ENCODE data around the gene FAN1. TPM values are rescaled to one million over a fixed set of nuclear protein-coding genes. Genes with fewer than 3 reads are reported as not detected.

The FAN1 gene
- total RNA-seq, 1 donor from 2014 or later = 17.6 TPM

GRCh38 chr15:30895461-30896210 is 8.1 kb upstream of the FAN1 start:
- no peak for DNase-seq (ENCODE audit: low read depth)
- FAIRE-seq = no peak
- no peak for TF ChIP-seq CTCF (IDR thresholded peaks at IDR 0.05; ENCODE audit: insufficient read depth, low read length, severe bottlenecking)
- Histone ChIP-seq H3K36me3 (ENCODE audit: control insufficient read depth, insufficient read depth, low read length) (no peaks in the 10 kb centered on the region), H3K4me3 (ENCODE audit: low read depth, low read length) (no peak overlapping the region), H3K27me3 (ENCODE audit: control insufficient read depth, insufficient read depth, low read length) (no peaks in the 10 kb centered on the region)

GRCh38 chr15:30896211-30896606 is 7.5 kb upstream of the FAN1 start:
- FAIRE-seq = no peak
- DNase-seq (ENCODE audit: low read depth) = no peak
- Histone ChIP-seq H3K4me3 (ENCODE audit: low read depth, low read length) (no peak overlapping the region), H3K36me3 (ENCODE audit: control insufficient read depth, insufficient read depth, low read length) (no peaks in the 10 kb centered on the region), H3K27me3 (ENCODE audit: control insufficient read depth, insufficient read depth, low read length) (no peaks in the 10 kb centered on the region)
- no peak for TF ChIP-seq CTCF (IDR thresholded peaks at IDR 0.05; ENCODE audit: insufficient read depth, low read length, severe bottlenecking)

- Histone ChIP-seq H3K4me3 (ENCODE audit: low read depth, low read length) (no peak overlapping the region), H3K27me3 (ENCODE audit: control insufficient read depth, insufficient read depth, low read length) (no peaks in the 10 kb centered on the region), H3K36me3 (ENCODE audit: control insufficient read depth, insufficient read depth, low read length) (no peaks in the 10 kb centered on the region)
- FAIRE-seq (no peak), DNase-seq (ENCODE audit: low read depth) (no peak)
- no peak for TF ChIP-seq CTCF (IDR thresholded peaks at IDR 0.05; ENCODE audit: insufficient read depth, low read length, severe bottlenecking)
Observed at GRCh38 chr15:30901889-30902288, 1.8 kb upstream of the FAN1 start.

GRCh38 chr15:30904812-30905211 is 1.1 kb downstream of the FAN1 start:
- DNase-seq (ENCODE audit: low read depth) = no peak
- no peak overlapping the region for H3K4me3 ChIP-seq (ENCODE audit: low read depth, low read length)

GRCh38 chr15:30905821-30906220 is 2.1 kb downstream of the FAN1 start:
- TF ChIP-seq CTCF (IDR thresholded peaks at IDR 0.05; ENCODE audit: insufficient read depth, low read length, severe bottlenecking) = no peak
- Histone ChIP-seq H3K27me3 (ENCODE audit: control insufficient read depth, insufficient read depth, low read length) (no peaks in the 10 kb centered on the region), H3K4me3 (ENCODE audit: low read depth, low read length) (no peak overlapping the region), H3K36me3 (ENCODE audit: control insufficient read depth, insufficient read depth, low read length) (peaks cover 8% of the 10 kb centered on the region)
- no peak for DNase-seq (ENCODE audit: low read depth)
- no peak for FAIRE-seq

More at GRCh38 chr15:30904812-30905211, 1.1 kb downstream of the FAN1 start:
- Histone ChIP-seq H3K36me3 (ENCODE audit: control insufficient read depth, insufficient read depth, low read length) (peaks cover 5% of the 10 kb centered on the region), H3K27me3 (ENCODE audit: control insufficient read depth, insufficient read depth, low read length) (no peaks in the 10 kb centered on the region)
- TF ChIP-seq CTCF (IDR thresholded peaks at IDR 0.05; ENCODE audit: insufficient read depth, low read length, severe bottlenecking) = no peak
- no peak for FAIRE-seq

GRCh38 chr15:30906366-30906765 is 2.7 kb downstream of the FAN1 start:
- FAIRE-seq (no peak), DNase-seq (ENCODE audit: low read depth) (no peak)
- peaks cover 8% of the 10 kb centered on the region for H3K36me3 ChIP-seq (ENCODE audit: control insufficient read depth, insufficient read depth, low read length)
- TF ChIP-seq CTCF (IDR thresholded peaks at IDR 0.05; ENCODE audit: insufficient read depth, low read length, severe bottlenecking) = no peak
- H3K4me3 ChIP-seq (ENCODE audit: low read depth, low read length) = no peak overlapping the region
- H3K27me3 ChIP-seq (ENCODE audit: control insufficient read depth, insufficient read depth, low read length) = no peaks in the 10 kb centered on the region
